ENCODE results near the gene ZBBX. TPM values are rescaled to one million over a fixed set of nuclear protein-coding genes. Genes with fewer than 3 reads are reported as not detected.

Gene ZBBX
- total RNA-seq, 1 donor from 2014 or later: not detected

- DNase-seq (ENCODE audit: extremely low spot score in 2 of 2): no peak
- TF ChIP-seq CTCF (IDR thresholded peaks at IDR 0.05): no peak
- TF ChIP-seq POLR2AphosphoS5 (IDR thresholded peaks at IDR 0.05; ENCODE audit: insufficient read depth in 1 of 2, low read depth in 1 of 2): no peak
- TF ChIP-seq POLR2A (IDR thresholded peaks at IDR 0.05): no peak
- no peaks in the 10 kb centered on the region for H3K36me3 ChIP-seq
- no peak overlapping the region for H3K27ac ChIP-seq
- no peaks in the 10 kb centered on the region for H3K9me3 ChIP-seq
- no peaks in the 10 kb centered on the region for H3K27me3 ChIP-seq
- H3K4me1 ChIP-seq: no peaks in the 10 kb centered on the region
- no peak overlapping the region for H3K4me3 ChIP-seq
- intact Hi-C loops (cut with DNase I): no loop called here
Observed at GRCh38 chr3:167251678-167252077, 128.4 kb downstream of the ZBBX start.

GRCh38 chr3:167246252-167246651, 133.8 kb downstream of the ZBBX start:
- Histone ChIP-seq H3K4me3 (no peak overlapping the region), H3K4me1 (no peaks in the 10 kb centered on the region), H3K9me3 (no peaks in the 10 kb centered on the region), H3K36me3 (no peaks in the 10 kb centered on the region), H3K27ac (no peak overlapping the region), H3K27me3 (no peaks in the 10 kb centered on the region)
- TF ChIP-seq CTCF (IDR thresholded peaks at IDR 0.05): no peak
- no peak for TF ChIP-seq POLR2A (IDR thresholded peaks at IDR 0.05)
- TF ChIP-seq POLR2AphosphoS5 (IDR thresholded peaks at IDR 0.05; ENCODE audit: insufficient read depth in 1 of 2, low read depth in 1 of 2): no peak
- intact Hi-C loops (cut with DNase I): no loop called here
- no peak for DNase-seq (ENCODE audit: extremely low spot score in 2 of 2)

- H3K9me3 ChIP-seq: no peaks in the 10 kb centered on the region
- no peak for DNase-seq (ENCODE audit: extremely low spot score in 2 of 2)
- no peaks in the 10 kb centered on the region for H3K4me1 ChIP-seq
- no peak overlapping the region for H3K27ac ChIP-seq
- H3K4me3 ChIP-seq: no peak overlapping the region
- H3K36me3 ChIP-seq: no peaks in the 10 kb centered on the region
- intact Hi-C loops (cut with DNase I): no loop called here
- TF ChIP-seq POLR2AphosphoS5 (IDR thresholded peaks at IDR 0.05; ENCODE audit: insufficient read depth in 1 of 2, low read depth in 1 of 2) (no peak), CTCF (IDR thresholded peaks at IDR 0.05) (no peak), POLR2A (IDR thresholded peaks at IDR 0.05) (no peak)
- no peaks in the 10 kb centered on the region for H3K27me3 ChIP-seq
Observed at GRCh38 chr3:167241048-167241845, 138.8 kb downstream of the ZBBX start.

GRCh38 chr3:167228135-167228534, 152.0 kb downstream of the ZBBX start:
- Histone ChIP-seq H3K4me1 (no peaks in the 10 kb centered on the region), H3K27me3 (no peaks in the 10 kb centered on the region), H3K9me3 (no peaks in the 10 kb centered on the region), H3K36me3 (no peaks in the 10 kb centered on the region), H3K4me3 (no peak overlapping the region), H3K27ac (no peak overlapping the region)
- intact Hi-C loops (cut with DNase I): no loop called here
- DNase-seq (ENCODE audit: extremely low spot score in 2 of 2): no peak
- TF ChIP-seq CTCF (IDR thresholded peaks at IDR 0.05) (no peak), POLR2AphosphoS5 (IDR thresholded peaks at IDR 0.05; ENCODE audit: insufficient read depth in 1 of 2, low read depth in 1 of 2) (no peak), POLR2A (IDR thresholded peaks at IDR 0.05) (no peak)

- no peak overlapping the region for H3K27ac ChIP-seq
Observed at GRCh38 chr3:167225821-167226220, 154.3 kb downstream of the ZBBX start.

More at GRCh38 chr3:167225821-167226220, 154.3 kb downstream of the ZBBX start:
- Histone ChIP-seq H3K4me1 (no peaks in the 10 kb centered on the region), H3K27me3 (no peaks in the 10 kb centered on the region), H3K4me3 (no peak overlapping the region), H3K36me3 (no peaks in the 10 kb centered on the region), H3K9me3 (no peaks in the 10 kb centered on the region)
- DNase-seq (ENCODE audit: extremely low spot score in 2 of 2): no peak
- TF ChIP-seq POLR2A (IDR thresholded peaks at IDR 0.05) (no peak), CTCF (IDR thresholded peaks at IDR 0.05) (no peak), POLR2AphosphoS5 (IDR thresholded peaks at IDR 0.05; ENCODE audit: insufficient read depth in 1 of 2, low read depth in 1 of 2) (no peak)
- intact Hi-C loops (cut with DNase I): no loop called here

All from vagina (tissue), 2 donors.